Measurements from ENCODE around the gene CHCHD1.

DNA sequence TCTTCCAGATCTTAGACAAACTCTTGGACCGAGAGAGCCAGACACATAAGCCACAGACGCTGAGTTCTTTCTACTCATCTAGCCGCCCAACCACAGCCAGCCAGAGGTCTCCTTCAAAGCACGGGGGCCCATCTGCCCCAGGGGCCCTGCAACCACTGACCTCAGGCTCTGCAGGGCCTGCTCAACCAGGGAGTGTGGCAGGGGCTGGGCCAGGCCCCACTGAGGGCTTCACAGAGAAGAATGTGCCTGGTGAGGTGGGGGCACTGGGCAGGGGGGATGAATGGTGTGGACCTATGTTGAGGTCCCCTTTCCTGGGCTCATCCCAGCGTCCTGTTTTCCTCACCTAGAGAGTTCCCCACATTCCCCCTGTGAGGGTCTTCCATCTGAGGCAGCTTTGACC, 14.9 kb downstream of the CHCHD1 start:
- TF ChIP-seq ZNF274 (IDR thresholded peaks at IDR 0.05; ENCODE audit: low read depth, low read length): no peak
- TF ChIP-seq, protein P1, sequence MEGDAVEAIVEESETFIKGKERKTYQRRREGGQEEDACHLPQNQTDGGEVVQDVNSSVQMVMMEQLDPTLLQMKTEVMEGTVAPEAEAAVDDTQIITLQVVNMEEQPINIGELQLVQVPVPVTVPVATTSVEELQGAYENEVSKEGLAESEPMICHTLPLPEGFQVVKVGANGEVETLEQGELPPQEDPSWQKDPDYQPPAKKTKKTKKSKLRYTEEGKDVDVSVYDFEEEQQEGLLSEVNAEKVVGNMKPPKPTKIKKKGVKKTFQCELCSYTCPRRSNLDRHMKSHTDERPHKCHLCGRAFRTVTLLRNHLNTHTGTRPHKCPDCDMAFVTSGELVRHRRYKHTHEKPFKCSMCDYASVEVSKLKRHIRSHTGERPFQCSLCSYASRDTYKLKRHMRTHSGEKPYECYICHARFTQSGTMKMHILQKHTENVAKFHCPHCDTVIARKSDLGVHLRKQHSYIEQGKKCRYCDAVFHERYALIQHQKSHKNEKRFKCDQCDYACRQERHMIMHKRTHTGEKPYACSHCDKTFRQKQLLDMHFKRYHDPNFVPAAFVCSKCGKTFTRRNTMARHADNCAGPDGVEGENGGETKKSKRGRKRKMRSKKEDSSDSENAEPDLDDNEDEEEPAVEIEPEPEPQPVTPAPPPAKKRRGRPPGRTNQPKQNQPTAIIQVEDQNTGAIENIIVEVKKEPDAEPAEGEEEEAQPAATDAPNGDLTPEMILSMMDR (IDR thresholded peaks at IDR 0.05 in 2 of 3, conservative IDR thresholded peaks at IDR 0.05 in 1 of 3; ENCODE audit: borderline replicate concordance in 1 of 3, insufficient read depth in 1 of 3, low read depth in 2 of 3, low read length in 2 of 3): no peak
- TF ChIP-seq POLR2AphosphoS5 (IDR thresholded peaks at IDR 0.05; ENCODE audit: low read depth, low read length): no peak
- no peak for TF ChIP-seq EZH2phosphoT487 (IDR thresholded peaks at IDR 0.05; ENCODE audit: borderline replicate concordance)
- TF ChIP-seq CEBPB (IDR thresholded peaks at IDR 0.05; ENCODE audit: low read depth): no peak
- TF ChIP-seq FOSL1 (IDR thresholded peaks at IDR 0.05; ENCODE audit: low read depth): no peak
- no peak for TF ChIP-seq EGR1 (IDR thresholded peaks at IDR 0.05; ENCODE audit: low read depth)
- TF ChIP-seq POLR2A (IDR thresholded peaks at IDR 0.05; ENCODE audit: borderline replicate concordance, extremely low read depth, insufficient read depth, insufficient read length): no peak
